ENCODE data around the gene CFAP58. TPM values are rescaled to one million over a fixed set of nuclear protein-coding genes. Genes with fewer than 3 reads are reported as not detected.

Gene CFAP58
- total RNA-seq, 4 donors from 2014 or later: 0.20 to 0.21 TPM; not detected in 2

DNA sequence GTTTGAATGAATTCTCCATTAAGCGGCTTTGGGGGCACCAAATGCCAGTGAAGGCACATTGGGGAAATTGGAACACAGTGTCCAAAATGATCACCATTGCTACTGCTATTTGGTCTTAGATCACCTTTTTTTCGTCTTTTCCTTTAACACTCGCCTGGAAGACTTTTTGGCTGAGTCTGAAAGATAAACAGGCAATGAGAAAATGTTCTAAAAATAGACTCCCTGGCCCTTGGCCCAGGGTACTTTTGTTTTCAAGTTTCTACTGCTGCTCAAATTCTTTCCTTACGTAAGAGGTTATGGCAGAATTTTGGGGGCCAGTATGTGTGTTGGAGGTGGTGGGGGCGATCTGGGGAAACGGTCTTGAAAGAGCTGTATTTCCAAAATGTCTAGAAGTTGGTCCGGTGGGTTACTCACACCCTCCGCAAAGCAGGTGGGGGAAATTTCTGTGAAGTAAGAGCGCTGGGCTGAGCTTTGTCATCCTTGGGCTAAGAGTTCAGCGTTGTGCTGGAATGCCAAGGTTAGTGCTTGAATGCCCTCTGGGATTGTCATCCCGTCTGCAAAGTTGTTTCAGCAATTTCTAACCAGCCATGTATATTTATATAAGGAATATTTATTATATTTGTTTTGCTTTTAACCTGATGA is 14.0 kb upstream of the CFAP58 start:
- Histone ChIP-seq H3K27ac (peak overlapping the region; percentile 91 to 98 (median 96)), H3K36me3 (no peaks in the 10 kb centered on the region), H3K4me3 (peak overlapping the region; percentile 83 to 99 (median 95)), H3K27me3 (no peaks in the 10 kb centered on the region), H3K9me3 (no peaks in the 10 kb centered on the region), H3K4me1 (peaks cover 0 to 44% (median 19%) of the 10 kb centered on the region in 4 donors)
- DNase-seq (ENCODE audit: low spot score in 2 of 2): peak in 1 of 2 donors; percentile 76
- 4 to 7% methylated on average over 11 of the region's 11 CpGs for WGBS, 2 donors
- TF ChIP-seq EP300 (IDR thresholded peaks at IDR 0.05) (peak; percentile 37 to 69), POLR2A (IDR thresholded peaks at IDR 0.05) (peak in 1 of 2 donors; percentile 13)
- TF ChIP-seq, protein P1, sequence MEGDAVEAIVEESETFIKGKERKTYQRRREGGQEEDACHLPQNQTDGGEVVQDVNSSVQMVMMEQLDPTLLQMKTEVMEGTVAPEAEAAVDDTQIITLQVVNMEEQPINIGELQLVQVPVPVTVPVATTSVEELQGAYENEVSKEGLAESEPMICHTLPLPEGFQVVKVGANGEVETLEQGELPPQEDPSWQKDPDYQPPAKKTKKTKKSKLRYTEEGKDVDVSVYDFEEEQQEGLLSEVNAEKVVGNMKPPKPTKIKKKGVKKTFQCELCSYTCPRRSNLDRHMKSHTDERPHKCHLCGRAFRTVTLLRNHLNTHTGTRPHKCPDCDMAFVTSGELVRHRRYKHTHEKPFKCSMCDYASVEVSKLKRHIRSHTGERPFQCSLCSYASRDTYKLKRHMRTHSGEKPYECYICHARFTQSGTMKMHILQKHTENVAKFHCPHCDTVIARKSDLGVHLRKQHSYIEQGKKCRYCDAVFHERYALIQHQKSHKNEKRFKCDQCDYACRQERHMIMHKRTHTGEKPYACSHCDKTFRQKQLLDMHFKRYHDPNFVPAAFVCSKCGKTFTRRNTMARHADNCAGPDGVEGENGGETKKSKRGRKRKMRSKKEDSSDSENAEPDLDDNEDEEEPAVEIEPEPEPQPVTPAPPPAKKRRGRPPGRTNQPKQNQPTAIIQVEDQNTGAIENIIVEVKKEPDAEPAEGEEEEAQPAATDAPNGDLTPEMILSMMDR (IDR thresholded peaks at IDR 0.05): no peak

GRCh38 chr10:104340111-104340526 is 13.5 kb upstream of the CFAP58 start:
- Histone ChIP-seq H3K4me3 (no peak overlapping the region), H3K36me3 (no peaks in the 10 kb centered on the region), H3K27me3 (no peaks in the 10 kb centered on the region), H3K27ac (peak overlapping the region; percentile 91 to 98 (median 96)), H3K4me1 (peaks cover 0 to 39% (median 15%) of the 10 kb centered on the region in 4 donors), H3K9me3 (no peaks in the 10 kb centered on the region)
- WGBS, 2 donors: 23 to 26% methylated on average over 4 of the region's 4 CpGs
- no peak for DNase-seq (ENCODE audit: low spot score in 2 of 2)
- TF ChIP-seq, protein P1 (IDR thresholded peaks at IDR 0.05): no peak
- no peak for TF ChIP-seq POLR2A (IDR thresholded peaks at IDR 0.05)
- no peak for TF ChIP-seq EP300 (IDR thresholded peaks at IDR 0.05)

GRCh38 chr10:104340641-104341040 is 13.0 kb upstream of the CFAP58 start:
- DNase-seq (ENCODE audit: low spot score in 2 of 2): no peak
- no peak for TF ChIP-seq POLR2A (IDR thresholded peaks at IDR 0.05)
- no peak for TF ChIP-seq EP300 (IDR thresholded peaks at IDR 0.05)
- TF ChIP-seq, protein P1 (IDR thresholded peaks at IDR 0.05): no peak
- 77 to 82% methylated on average over 4 of the region's 4 CpGs for WGBS, 2 donors

GRCh38 chr10:104342941-104343411 is 10.7 kb upstream of the CFAP58 start:
- TF ChIP-seq POLR2A (IDR thresholded peaks at IDR 0.05) (no peak), EP300 (IDR thresholded peaks at IDR 0.05) (no peak)
- TF ChIP-seq, protein P1 (IDR thresholded peaks at IDR 0.05): no peak
- no peak overlapping the region for H3K4me3 ChIP-seq
- 36 to 56% methylated on average over 3 of the region's 3 CpGs for WGBS, 2 donors
- H3K27me3 ChIP-seq: no peaks in the 10 kb centered on the region
- no peak for DNase-seq (ENCODE audit: low spot score in 2 of 2)
- H3K27ac ChIP-seq: no peak overlapping the region
- no peaks in the 10 kb centered on the region for H3K36me3 ChIP-seq
- no peaks in the 10 kb centered on the region for H3K9me3 ChIP-seq
- peaks cover 0 to 20% (median 3%) of the 10 kb centered on the region in 4 donors for H3K4me1 ChIP-seq

More at GRCh38 chr10:104340641-104341040, 13.0 kb upstream of the CFAP58 start:
- Histone ChIP-seq H3K4me3 (no peak overlapping the region), H3K36me3 (no peaks in the 10 kb centered on the region), H3K4me1 (peaks cover 0 to 34% (median 10%) of the 10 kb centered on the region in 4 donors), H3K9me3 (no peaks in the 10 kb centered on the region), H3K27ac (peak overlapping the region in 3 of 4 donors; percentile 95 to 98 (median 97)), H3K27me3 (no peaks in the 10 kb centered on the region)

DNA sequence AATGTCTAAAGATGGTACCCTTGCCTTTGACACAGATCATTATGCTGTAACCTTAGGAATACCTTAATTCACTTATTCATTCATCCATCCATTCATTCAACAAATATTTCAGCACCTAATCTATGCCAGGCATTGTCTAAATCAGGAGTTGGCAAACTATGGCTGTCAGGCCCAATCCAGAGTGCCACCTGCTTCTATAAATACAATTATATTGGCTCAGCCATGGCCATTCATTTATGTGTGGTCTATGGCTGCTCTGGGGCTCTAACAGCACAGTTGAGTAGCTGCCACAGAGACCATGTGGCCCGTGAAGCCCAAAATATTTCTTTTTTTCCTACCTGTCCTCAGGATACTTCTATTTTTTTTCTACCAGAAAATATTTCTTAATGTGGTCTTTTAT is 9.4 kb upstream of the CFAP58 start:
- H3K4me3 ChIP-seq: no peak overlapping the region
- H3K4me1 ChIP-seq: peaks cover 0 to 17% (median 3%) of the 10 kb centered on the region in 4 donors
- H3K27me3 ChIP-seq: no peaks in the 10 kb centered on the region
- no peaks in the 10 kb centered on the region for H3K9me3 ChIP-seq
- DNase-seq (ENCODE audit: low spot score in 2 of 2): no peak
- H3K27ac ChIP-seq: no peak overlapping the region
- TF ChIP-seq POLR2A (IDR thresholded peaks at IDR 0.05): no peak
- TF ChIP-seq EP300 (IDR thresholded peaks at IDR 0.05): no peak
- TF ChIP-seq, protein P1 (IDR thresholded peaks at IDR 0.05): no peak
- 88 to 94% methylated on average over 1 of the region's 1 CpG for WGBS, 2 donors
- H3K36me3 ChIP-seq: no peaks in the 10 kb centered on the region
